C4-2B (cell line): ENCODE data around the gene CCDC9.

Source experiments
- ZFX ChIP-seq: fragments of 450-650 bp; IDR thresholded peaks from 2 replicates; pipeline ENCODE4 v1.6.1; 2017
- TF ChIP-seq, protein P1 (sequence below): fragments of 450-650 bp; conservative IDR thresholded peaks from 2 replicates; pipeline ENCODE4 v1.5.1; 2017; ENCODE audit warnings: mild to moderate bottlenecking

- TF ChIP-seq, protein P1, sequence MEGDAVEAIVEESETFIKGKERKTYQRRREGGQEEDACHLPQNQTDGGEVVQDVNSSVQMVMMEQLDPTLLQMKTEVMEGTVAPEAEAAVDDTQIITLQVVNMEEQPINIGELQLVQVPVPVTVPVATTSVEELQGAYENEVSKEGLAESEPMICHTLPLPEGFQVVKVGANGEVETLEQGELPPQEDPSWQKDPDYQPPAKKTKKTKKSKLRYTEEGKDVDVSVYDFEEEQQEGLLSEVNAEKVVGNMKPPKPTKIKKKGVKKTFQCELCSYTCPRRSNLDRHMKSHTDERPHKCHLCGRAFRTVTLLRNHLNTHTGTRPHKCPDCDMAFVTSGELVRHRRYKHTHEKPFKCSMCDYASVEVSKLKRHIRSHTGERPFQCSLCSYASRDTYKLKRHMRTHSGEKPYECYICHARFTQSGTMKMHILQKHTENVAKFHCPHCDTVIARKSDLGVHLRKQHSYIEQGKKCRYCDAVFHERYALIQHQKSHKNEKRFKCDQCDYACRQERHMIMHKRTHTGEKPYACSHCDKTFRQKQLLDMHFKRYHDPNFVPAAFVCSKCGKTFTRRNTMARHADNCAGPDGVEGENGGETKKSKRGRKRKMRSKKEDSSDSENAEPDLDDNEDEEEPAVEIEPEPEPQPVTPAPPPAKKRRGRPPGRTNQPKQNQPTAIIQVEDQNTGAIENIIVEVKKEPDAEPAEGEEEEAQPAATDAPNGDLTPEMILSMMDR = peak; percentile 66
- TF ChIP-seq ZFX = no peak
Measured at GRCh38 chr19:47296036-47296435, 39.7 kb downstream of the CCDC9 start.
